DND-41 (cell line): ENCODE measurements around the gene ADM2.

ENCODE experiments used
- ATAC-seq: fragments of 200-7000 bp; cut with Tn5 transposase; 3 replicates; pipeline ENCODE4 v1.9.1; 2021; ENCODE audit warnings: low read depth; ENCODE audit not compliant: insufficient read depth
- DNase-seq: peaks from one replicate; pipeline ENCODE4 v3.0.0-alpha.2; 2020
- H2AFZ ChIP-seq: 2 replicates; pipeline ENCODE4 v1.6.0; 2012; ENCODE audit warnings: low read depth, low read length
- H3K27ac ChIP-seq: 2 replicates; pipeline ENCODE4 v1.5.1; 2012; ENCODE audit warnings: low read length, inconsistent platforms
- H3K27me3 ChIP-seq: fragments of 200-600 bp; sonication (generic); 2 replicates; pipeline ENCODE4 v1.6.0; 2012; ENCODE audit warnings: low read length, mild to moderate bottlenecking, inconsistent platforms; ENCODE audit not compliant: insufficient read depth, poor library complexity
- H3K36me3 ChIP-seq: 2 replicates; pipeline ENCODE4 v1.5.1; 2012; ENCODE audit warnings: low read length, inconsistent platforms; ENCODE audit not compliant: insufficient read depth
- H3K4me1 ChIP-seq: 2 replicates; pipeline ENCODE4 v1.5.1; 2012; ENCODE audit warnings: mild to moderate bottlenecking, low read length; ENCODE audit not compliant: insufficient read depth
- H3K4me2 ChIP-seq: 2 replicates; pipeline ENCODE4 v1.6.0; 2012; ENCODE audit warnings: mild to moderate bottlenecking, moderate library complexity, low read length, inconsistent platforms; ENCODE audit not compliant: insufficient read depth
- H3K4me3 ChIP-seq, 2 experiments: fragments of 200-600 bp in 1 of 2; shearing (Covaris generic) in 1 of 2; 2 replicates each; pipeline ENCODE4 v1.5.1; 2012 to 2016; ENCODE audit warnings: inconsistent platforms in 2 of 2, low read length in 2 of 2, mild to moderate bottlenecking in 2 of 2, low read depth in 1 of 2, moderate library complexity in 1 of 2
- H3K79me2 ChIP-seq: 2 replicates; pipeline ENCODE4 v1.6.0; 2012; ENCODE audit warnings: low read length, inconsistent platforms; ENCODE audit not compliant: insufficient read depth
- H3K9ac ChIP-seq: 2 replicates; pipeline ENCODE4 v1.6.0; 2012; ENCODE audit warnings: low read depth, mild to moderate bottlenecking, inconsistent platforms, low read length, moderate library complexity
- H3K9me3 ChIP-seq: 2 replicates; pipeline ENCODE4 v1.5.1; 2012; ENCODE audit warnings: low read length, moderate library complexity, mild to moderate bottlenecking, inconsistent platforms; ENCODE audit not compliant: insufficient read depth, severe bottlenecking
- H4K20me1 ChIP-seq: 2 replicates; pipeline ENCODE4 v1.6.0; 2012; ENCODE audit warnings: low read length; ENCODE audit not compliant: insufficient read depth
- EZH2 ChIP-seq: IDR thresholded peaks from 3 replicates; pipeline ENCODE4 v1.6.1; 2012; ENCODE audit warnings: borderline replicate concordance, low read depth, mild to moderate bottlenecking, moderate library complexity, low read length, inconsistent platforms; ENCODE audit not compliant: severe bottlenecking
- TF ChIP-seq, protein P1 (sequence below): IDR thresholded peaks from 2 replicates; pipeline ENCODE4 v1.5.1; 2012; ENCODE audit warnings: borderline replicate concordance, low read length, moderate library complexity, mild to moderate bottlenecking; ENCODE audit not compliant: poor library complexity, severe bottlenecking; ENCODE audit errors: extremely low read depth

Gene ADM2

DNA sequence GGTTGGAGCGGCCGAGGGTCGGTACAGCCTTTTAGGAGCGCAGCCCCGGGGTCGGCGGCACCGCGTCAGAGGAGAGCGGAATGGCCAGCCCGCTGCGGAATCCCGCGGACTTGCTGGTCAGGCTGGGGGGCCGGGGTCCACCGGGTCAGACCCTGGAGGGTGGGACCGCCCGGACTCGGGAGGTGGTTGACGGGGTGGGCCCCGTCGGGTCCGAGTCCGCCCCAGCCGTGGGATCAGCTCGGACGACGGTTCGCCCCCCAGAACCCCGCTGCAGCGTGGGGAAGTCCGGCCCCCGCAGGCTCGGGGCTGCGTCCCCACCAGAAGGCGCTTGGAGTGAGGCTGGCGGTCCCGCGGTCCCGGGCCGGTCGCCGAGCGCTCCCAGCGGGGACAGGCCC, 301 bp upstream of the ADM2 start:
- H3K4me1 ChIP-seq: peaks cover 5% of the 10 kb centered on the region
- H3K36me3 ChIP-seq: no peaks in the 10 kb centered on the region
- H3K27me3 ChIP-seq: no peaks in the 10 kb centered on the region
- H3K4me2 ChIP-seq: no peak overlapping the region
- no peak overlapping the region for H3K9ac ChIP-seq
- DNase-seq: no peak
- no peak overlapping the region for H3K27ac ChIP-seq
- H3K9me3 ChIP-seq: no peaks in the 10 kb centered on the region
- H2AFZ ChIP-seq: no peak overlapping the region
- H4K20me1 ChIP-seq: no peaks in the 10 kb centered on the region
- no peak for ATAC-seq
- no peaks in the 10 kb centered on the region for H3K79me2 ChIP-seq
- H3K4me3 ChIP-seq: no peak overlapping the region
- TF ChIP-seq, protein P1, sequence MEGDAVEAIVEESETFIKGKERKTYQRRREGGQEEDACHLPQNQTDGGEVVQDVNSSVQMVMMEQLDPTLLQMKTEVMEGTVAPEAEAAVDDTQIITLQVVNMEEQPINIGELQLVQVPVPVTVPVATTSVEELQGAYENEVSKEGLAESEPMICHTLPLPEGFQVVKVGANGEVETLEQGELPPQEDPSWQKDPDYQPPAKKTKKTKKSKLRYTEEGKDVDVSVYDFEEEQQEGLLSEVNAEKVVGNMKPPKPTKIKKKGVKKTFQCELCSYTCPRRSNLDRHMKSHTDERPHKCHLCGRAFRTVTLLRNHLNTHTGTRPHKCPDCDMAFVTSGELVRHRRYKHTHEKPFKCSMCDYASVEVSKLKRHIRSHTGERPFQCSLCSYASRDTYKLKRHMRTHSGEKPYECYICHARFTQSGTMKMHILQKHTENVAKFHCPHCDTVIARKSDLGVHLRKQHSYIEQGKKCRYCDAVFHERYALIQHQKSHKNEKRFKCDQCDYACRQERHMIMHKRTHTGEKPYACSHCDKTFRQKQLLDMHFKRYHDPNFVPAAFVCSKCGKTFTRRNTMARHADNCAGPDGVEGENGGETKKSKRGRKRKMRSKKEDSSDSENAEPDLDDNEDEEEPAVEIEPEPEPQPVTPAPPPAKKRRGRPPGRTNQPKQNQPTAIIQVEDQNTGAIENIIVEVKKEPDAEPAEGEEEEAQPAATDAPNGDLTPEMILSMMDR: no peak
- TF ChIP-seq EZH2: no peak

- no peak for TF ChIP-seq EZH2
- TF ChIP-seq, protein P1: no peak
- ATAC-seq: no peak
- H3K4me3 ChIP-seq: no peak overlapping the region
Measured at GRCh38 chr22:50482107-50483074, 1.0 kb downstream of the ADM2 start.

GRCh38 chr22:50483106-50483505, 1.8 kb downstream of the ADM2 start:
- Histone ChIP-seq H3K4me1 (no peaks in the 10 kb centered on the region), H3K4me3 (no peak overlapping the region), H3K27me3 (no peaks in the 10 kb centered on the region), H2AFZ (no peak overlapping the region), H3K27ac (no peak overlapping the region), H4K20me1 (no peaks in the 10 kb centered on the region), H3K79me2 (no peaks in the 10 kb centered on the region), H3K4me2 (no peak overlapping the region), H3K9me3 (no peaks in the 10 kb centered on the region), H3K36me3 (no peaks in the 10 kb centered on the region), H3K9ac (no peak overlapping the region)
- DNase-seq (no peak), ATAC-seq (no peak)
- no peak for TF ChIP-seq EZH2
- TF ChIP-seq, protein P1: no peak

More at GRCh38 chr22:50482107-50483074, 1.0 kb downstream of the ADM2 start:
- Histone ChIP-seq H2AFZ (no peak overlapping the region), H3K36me3 (no peaks in the 10 kb centered on the region), H3K4me1 (no peaks in the 10 kb centered on the region), H3K4me2 (no peak overlapping the region), H3K9me3 (no peaks in the 10 kb centered on the region), H4K20me1 (no peaks in the 10 kb centered on the region), H3K27me3 (no peaks in the 10 kb centered on the region), H3K9ac (no peak overlapping the region), H3K79me2 (no peaks in the 10 kb centered on the region), H3K27ac (no peak overlapping the region)
- DNase-seq: no peak
